Chondrocyte (in vitro differentiated cells): ENCODE measurements around the gene TMPRSS9. TPM values are rescaled to one million over a fixed set of nuclear protein-coding genes. Genes with fewer than 3 reads are reported as not detected.

Experiments
- DNase-seq: peaks from one replicate; pipeline ENCODE4 v3.0.0; 2021; ENCODE audit warnings: mixed read lengths, low spot score
- H3K27ac Mint-ChIP-seq: one replicate; pipeline ENCODE4 v1.8.0; 2021; ENCODE audit warnings: mild to moderate bottlenecking, moderate library complexity, mixed read lengths; ENCODE audit not compliant: unreplicated experiment
- H3K27me3 Mint-ChIP-seq: 2 replicates; pipeline ENCODE4 v1.8.0; 2021; ENCODE audit warnings: low read depth, mixed read lengths
- H3K36me3 Mint-ChIP-seq: 2 replicates; pipeline ENCODE4 v1.8.0; 2021; ENCODE audit warnings: low read depth, mixed read lengths
- H3K4me1 Mint-ChIP-seq: 2 replicates; pipeline ENCODE4 v1.8.0; 2021; ENCODE audit warnings: low read depth, mild to moderate bottlenecking, mixed read lengths
- H3K4me3 Mint-ChIP-seq: one replicate; pipeline ENCODE4 v1.8.0; 2021; ENCODE audit warnings: mild to moderate bottlenecking, moderate library complexity, mixed read lengths; ENCODE audit not compliant: unreplicated experiment
- H3K9me3 Mint-ChIP-seq: 2 replicates; pipeline ENCODE4 v1.8.0; 2021; ENCODE audit warnings: low read depth, mixed read lengths
- CTCF ChIP-seq: fragments of 200-600 bp; sonication (generic); IDR thresholded peaks from 2 replicates; pipeline ENCODE4 v1.5.0; 2021; ENCODE audit warnings: antibody characterized with exemption, mild to moderate bottlenecking, moderate library complexity
- total RNA-seq: library from RNA; stranded (reverse); gene quantifications from 3 replicates; pipeline ENCODE4 v1.2.1, GENCODE V29; 2021

TMPRSS9 gene
- total RNA-seq, 1 donor from 2014 or later = 0.15 TPM

DNA sequence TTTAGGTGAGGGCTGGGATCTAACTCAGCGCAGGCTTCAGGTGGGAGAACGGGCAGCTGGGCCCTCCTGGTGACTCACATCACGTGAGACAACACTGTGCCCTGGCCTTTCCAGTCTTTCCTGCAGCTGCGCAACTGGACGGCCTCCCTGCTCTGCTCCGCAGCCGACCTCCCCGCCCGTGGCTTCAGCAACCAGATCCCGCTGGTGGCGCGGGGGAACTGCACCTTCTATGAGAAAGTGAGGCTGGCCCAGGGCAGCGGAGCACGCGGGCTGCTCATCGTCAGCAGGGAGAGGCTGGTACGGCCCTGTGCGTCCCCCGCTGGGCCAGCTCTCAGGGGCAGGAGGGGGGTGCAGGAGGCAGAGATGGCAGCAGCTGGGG, 22.7 kb upstream of the TMPRSS9 start:
- H3K4me1 Mint-ChIP-seq = peaks cover 9% of the 10 kb centered on the region
- peak; percentile 55 for TF ChIP-seq CTCF
- no peak overlapping the region for H3K4me3 Mint-ChIP-seq
- H3K27me3 Mint-ChIP-seq = no peaks in the 10 kb centered on the region
- H3K9me3 Mint-ChIP-seq = no peaks in the 10 kb centered on the region
- peak; percentile 90 for DNase-seq
- H3K27ac Mint-ChIP-seq = peak overlapping the region; percentile 41
- peaks cover 2% of the 10 kb centered on the region for H3K36me3 Mint-ChIP-seq

GRCh38 chr19:2338055-2338615, 21.9 kb upstream of the TMPRSS9 start:
- Mint-ChIP-seq H3K4me1 (peaks cover 9% of the 10 kb centered on the region), H3K36me3 (peaks cover 2% of the 10 kb centered on the region), H3K4me3 (no peak overlapping the region), H3K9me3 (no peaks in the 10 kb centered on the region), H3K27ac (no peak overlapping the region), H3K27me3 (no peaks in the 10 kb centered on the region)
- no peak for DNase-seq
- no peak for TF ChIP-seq CTCF

DNA sequence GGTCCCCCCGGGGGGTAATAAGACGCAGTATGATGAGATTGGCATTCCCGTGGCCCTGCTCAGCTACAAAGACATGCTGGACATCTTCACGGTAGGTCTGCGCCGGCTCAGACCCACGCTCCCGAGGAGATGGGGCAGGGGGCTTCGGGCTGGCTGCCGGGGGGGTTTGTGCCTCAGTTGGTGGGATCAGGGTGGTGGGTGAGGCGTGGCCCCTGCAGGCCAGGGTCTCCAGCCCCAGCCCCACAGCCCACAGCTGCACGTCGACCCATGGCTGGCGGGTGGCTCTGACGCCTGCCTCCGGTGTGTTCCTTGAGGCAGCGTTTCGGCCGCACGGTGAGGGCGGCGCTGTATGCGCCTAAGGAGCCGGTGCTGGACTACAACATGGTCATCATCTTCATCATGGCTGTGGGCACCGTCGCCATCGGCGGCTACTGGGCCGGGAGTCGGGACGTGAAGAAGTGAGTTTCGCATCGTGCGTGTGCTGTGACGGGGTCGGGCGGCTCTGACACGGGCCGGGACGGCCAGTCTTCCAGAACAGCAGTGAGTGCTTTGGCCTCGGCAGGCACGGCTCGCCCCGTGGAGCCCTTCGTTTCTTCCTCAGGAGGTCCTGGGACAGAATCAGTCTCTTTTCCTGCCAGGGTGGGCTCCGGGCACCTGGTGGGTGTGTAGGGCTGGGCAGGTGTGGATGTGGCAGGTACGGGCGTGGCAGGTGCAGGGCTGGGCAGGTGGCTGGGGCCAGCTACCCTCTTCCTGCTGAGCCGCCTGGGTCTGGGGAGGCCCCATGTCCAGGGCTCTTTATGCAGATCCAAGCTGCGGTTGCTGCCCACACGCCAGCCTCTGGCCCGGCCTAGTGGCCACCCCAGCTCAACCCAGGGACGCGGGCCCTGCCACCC, 21.1 kb upstream of the TMPRSS9 start:
- peak; percentile 92 for DNase-seq
- Mint-ChIP-seq H3K27ac (no peak overlapping the region), H3K27me3 (no peaks in the 10 kb centered on the region), H3K9me3 (no peaks in the 10 kb centered on the region), H3K4me3 (no peak overlapping the region), H3K4me1 (peaks cover 9% of the 10 kb centered on the region), H3K36me3 (peaks cover 2% of the 10 kb centered on the region)
- TF ChIP-seq CTCF = no peak

- Mint-ChIP-seq H3K4me3 (no peak overlapping the region), H3K4me1 (peaks cover 9% of the 10 kb centered on the region), H3K27ac (no peak overlapping the region), H3K27me3 (no peaks in the 10 kb centered on the region), H3K9me3 (no peaks in the 10 kb centered on the region), H3K36me3 (peaks cover 2% of the 10 kb centered on the region)
- peak; percentile 87 for DNase-seq
- TF ChIP-seq CTCF = no peak
Measured at GRCh38 chr19:2339644-2340310, 20.3 kb upstream of the TMPRSS9 start.

GRCh38 chr19:2340496-2341243, 19.4 kb upstream of the TMPRSS9 start:
- DNase-seq = no peak
- TF ChIP-seq CTCF = no peak
- Mint-ChIP-seq H3K4me3 (no peak overlapping the region), H3K27ac (no peak overlapping the region), H3K4me1 (peaks cover 9% of the 10 kb centered on the region), H3K36me3 (peaks cover 2% of the 10 kb centered on the region), H3K27me3 (no peaks in the 10 kb centered on the region), H3K9me3 (no peaks in the 10 kb centered on the region)
